ENCODE data around the gene RNU6-9.
"Not testable (repeated sequence)": the region's sequence is repeated elsewhere in the genome, so short reads cannot be mapped to it uniquely, and the experiment has no call there.

Gene RNU6-9

GRCh38 chr19:892894-893689 is at the start of gene RNU6-9, which contains the start of gene MED16:
TSS of gene RNU6-9 (plus strand) at chr19:893484.
TSS of gene MED16 (minus strand) at chr19:893187. CDS start at chr19:891131, 2,056 bp downstream.
- DNase-seq = peak; percentile 84
- peak within 1 kb of the TSS; percentile 94 for H3K27ac ChIP-seq
- TF ChIP-seq CTCF (IDR thresholded peaks at IDR 0.05; ENCODE audit: low read depth, low read length, missing control alignments) = no peak
- H3K4me3 ChIP-seq (ENCODE audit: low read depth, low read length) = peak within 1 kb of the TSS; percentile 79
- in situ Hi-C loops (cut with HindIII; ENCODE audit: low pct_ligation_motif_present, low sequenced_read_pairs) = no loop called here
- no peaks in the 10 kb centered on the region for H3K27me3 ChIP-seq (replicated peaks)
- H3K36me3 ChIP-seq (replicated peaks) = peaks cover 28% of the 10 kb centered on the region

- peaks cover 38% of the 10 kb centered on the region for H3K27me3 ChIP-seq (replicated peaks)
- TF ChIP-seq CTCF (IDR thresholded peaks at IDR 0.05; ENCODE audit: low read depth, low read length, missing control alignments) = no peak
- H3K27ac ChIP-seq = no peak overlapping the region
- no peaks in the 10 kb centered on the region for H3K36me3 ChIP-seq (replicated peaks)
- in situ Hi-C loops (cut with HindIII; ENCODE audit: low pct_ligation_motif_present, low sequenced_read_pairs) = no loop called here
- DNase-seq = no peak
- H3K4me3 ChIP-seq (ENCODE audit: low read depth, low read length) = no peak overlapping the region
Observed at GRCh38 chr19:843836-844545, 49.3 kb upstream of the RNU6-9 start.

- no peak for TF ChIP-seq CTCF (IDR thresholded peaks at IDR 0.05; ENCODE audit: low read depth, low read length, missing control alignments)
- H3K27me3 ChIP-seq (replicated peaks) = peaks cover 38% of the 10 kb centered on the region
- H3K27ac ChIP-seq = no peak overlapping the region
- H3K36me3 ChIP-seq (replicated peaks) = no peaks in the 10 kb centered on the region
- in situ Hi-C loops (cut with HindIII; ENCODE audit: low pct_ligation_motif_present, low sequenced_read_pairs) = no loop called here
- no peak overlapping the region for H3K4me3 ChIP-seq (ENCODE audit: low read depth, low read length)
- no peak for DNase-seq
Observed at GRCh38 chr19:844546-844971, 48.7 kb upstream of the RNU6-9 start.

GRCh38 chr19:845707-846521 is 47.4 kb upstream of the RNU6-9 start:
- H3K36me3 ChIP-seq (replicated peaks) = no peaks in the 10 kb centered on the region
- no peak for DNase-seq
- peaks cover 38% of the 10 kb centered on the region for H3K27me3 ChIP-seq (replicated peaks)
- no peak overlapping the region for H3K27ac ChIP-seq
- no peak for TF ChIP-seq CTCF (IDR thresholded peaks at IDR 0.05; ENCODE audit: low read depth, low read length, missing control alignments)
- in situ Hi-C loops (cut with HindIII; ENCODE audit: low pct_ligation_motif_present, low sequenced_read_pairs) = no loop called here
- no peak overlapping the region for H3K4me3 ChIP-seq (ENCODE audit: low read depth, low read length)

GRCh38 chr19:848386-848921 is 44.8 kb upstream of the RNU6-9 start:
- Histone ChIP-seq H3K36me3 (replicated peaks) (no peaks in the 10 kb centered on the region), H3K27ac (no peak overlapping the region), H3K27me3 (replicated peaks) (peaks cover 29% of the 10 kb centered on the region), H3K4me3 (ENCODE audit: low read depth, low read length) (no peak overlapping the region)
- DNase-seq = no peak
- in situ Hi-C loops (cut with HindIII; ENCODE audit: low pct_ligation_motif_present, low sequenced_read_pairs) = no loop called here
- TF ChIP-seq CTCF (IDR thresholded peaks at IDR 0.05; ENCODE audit: low read depth, low read length, missing control alignments) = no peak

- H3K4me3 ChIP-seq (ENCODE audit: low read depth, low read length); in situ Hi-C loops (cut with HindIII; ENCODE audit: low pct_ligation_motif_present, low sequenced_read_pairs); DNase-seq; H3K36me3 ChIP-seq (replicated peaks); H3K27ac ChIP-seq: not testable (repeated sequence)
- peaks cover 23% of the 10 kb centered on the region for H3K27me3 ChIP-seq (replicated peaks)
Observed at GRCh38 chr19:849195-849594, 44.1 kb upstream of the RNU6-9 start.
